SK-N-SH (cell line): ENCODE results near the gene CCDC121. TPM values are rescaled to one million over a fixed set of nuclear protein-coding genes. Genes with fewer than 3 reads are reported as not detected.

Source experiments
- CTCF ChIA-PET: fragments of 300-600, 350-600 bp; formaldehyde crosslinking; extraction: SDS; loops from one replicate; lab custom pipeline; 2021; lab: Yijun Ruan, JAX
- POLR2A ChIA-PET: fragments of 350-600 bp; sonication (Branson Sonifier 250); formaldehyde crosslinking; extraction: SDS; loops from one replicate; lab custom pipeline; 2020; ENCODE audit warnings: antibody characterized with exemption, inconsistent platforms; lab: Yijun Ruan, JAX
- DNase-seq: peaks from one replicate; pipeline ENCODE4 v3.0.0; 2012
- H2AFZ ChIP-seq: fragments of 200-600 bp; sonication (generic); 2 replicates; pipeline ENCODE4 v1.8.1; 2016; ENCODE audit warnings: antibody characterized with exemption, mild to moderate bottlenecking, low read depth
- H3F3A ChIP-seq: fragments of 200-600 bp; sonication (generic); replicated peaks from 2 replicates; pipeline ENCODE3; 2016; ENCODE audit warnings: antibody characterized with exemption, mild to moderate bottlenecking; ENCODE audit not compliant: insufficient read depth
- H3K27ac ChIP-seq, 2 experiments: fragments of 200-500 bp in 1 of 2; fragments of 200-600 bp in 1 of 2; sonication (Bioruptor generic) in 1 of 2; sonication (generic), shearing (Covaris generic) in 1 of 2; 2 replicates each; pipeline versions ENCODE4 v1.5.1 to v1.6.1; 2014 to 2016; ENCODE audit warnings: low read depth in 2 of 2, inconsistent platforms in 1 of 2, low read length in 1 of 2, mild to moderate bottlenecking in 1 of 2, mixed read lengths in 1 of 2
- H3K27me3 ChIP-seq: fragments of 200-600 bp; sonication (generic), shearing (Covaris generic); 2 replicates; pipeline ENCODE4 v1.6.1; 2016; ENCODE audit warnings: mixed run types; ENCODE audit not compliant: insufficient read depth
- H3K36me3 ChIP-seq, 2 experiments: fragments of 200-500 bp in 1 of 2; fragments of 200-600 bp in 1 of 2; sonication (Bioruptor generic) in 1 of 2; sonication (generic) in 1 of 2; replicated peaks in 1 of 2; 2 replicates each; pipeline versions ENCODE3 to v1.5.1; 2014 to 2016; ENCODE audit warnings: low read length in 1 of 2, mild to moderate bottlenecking in 1 of 2; ENCODE audit not compliant: insufficient read depth in 2 of 2, control insufficient read depth in 1 of 2
- H3K4me1 ChIP-seq, 2 experiments: fragments of 200-500 bp in 1 of 2; fragments of 200-600 bp in 1 of 2; sonication (Bioruptor generic) in 1 of 2; sonication (generic), shearing (Covaris generic) in 1 of 2; 2 replicates each; pipeline versions ENCODE4 v1.5.1 to v1.6.1; 2014 to 2016; ENCODE audit warnings: low read depth in 1 of 2, low read length in 1 of 2, mixed run types in 1 of 2; ENCODE audit not compliant: insufficient read depth in 2 of 2, control insufficient read depth in 1 of 2
- H3K4me2 ChIP-seq: fragments of 200-600 bp; sonication (generic), shearing (Covaris generic); 2 replicates; pipeline ENCODE4 v1.6.1; 2017; ENCODE audit warnings: mixed run types
- H3K4me3 ChIP-seq, 2 experiments: fragments of 200-500 bp in 1 of 2; fragments of 200-600 bp in 1 of 2; sonication (Bioruptor generic) in 1 of 2; sonication (generic), shearing (Covaris generic) in 1 of 2; 2 replicates each; pipeline versions ENCODE4 v1.5.1 to v1.8.1; 2014 to 2016; ENCODE audit warnings: low read depth in 2 of 2, inconsistent platforms in 1 of 2, low read length in 1 of 2, mild to moderate bottlenecking in 1 of 2, mixed read lengths in 1 of 2, moderate library complexity in 1 of 2
- H3K79me2 ChIP-seq: fragments of 200-600 bp; sonication (generic); 2 replicates; pipeline ENCODE4 v1.8.1; 2017; ENCODE audit warnings: mild to moderate bottlenecking; ENCODE audit not compliant: insufficient read depth
- H3K9ac ChIP-seq: fragments of 200-600 bp; sonication (generic); 2 replicates; pipeline ENCODE4 v1.6.1; 2017; ENCODE audit warnings: mixed run types
- H3K9me2 ChIP-seq: fragments of 200-600 bp; sonication (generic); 2 replicates; pipeline ENCODE4 v1.6.1; 2017; ENCODE audit warnings: mixed run types
- H3K9me3 ChIP-seq: fragments of 200-600 bp; sonication (generic); 2 replicates; pipeline ENCODE4 v1.6.1; 2017; ENCODE audit warnings: mixed run types, mild to moderate bottlenecking, moderate library complexity
- H4K20me1 ChIP-seq: fragments of 200-600 bp; sonication (generic); 2 replicates; pipeline ENCODE4 v1.6.1; 2017; ENCODE audit warnings: mild to moderate bottlenecking, mixed run types; ENCODE audit not compliant: insufficient read depth
- FOSL2 ChIP-seq: IDR thresholded peaks from 2 replicates; pipeline ENCODE4 v1.4.0; 2012; ENCODE audit warnings: low read depth, mild to moderate bottlenecking, moderate library complexity, borderline replicate concordance
- FOXJ3 ChIP-seq: sonication (generic); formaldehyde crosslinking; IDR thresholded peaks from 2 replicates; pipeline ENCODE4 v1.5.1; 2020; ENCODE audit warnings: mild to moderate bottlenecking, missing genetic modification reagents
- IRF3 ChIP-seq: fragments of 150-350 bp; IDR thresholded peaks from 2 replicates; pipeline ENCODE4 v1.6.1; 2016; ENCODE audit warnings: mild to moderate bottlenecking, low read depth, low read length
- MAX ChIP-seq: IDR thresholded peaks from 2 replicates; pipeline ENCODE4 v1.4.0; 2012; ENCODE audit warnings: low read depth
- PBX3 ChIP-seq: IDR thresholded peaks from 2 replicates; pipeline ENCODE4; 2012
- TCF12 ChIP-seq: IDR thresholded peaks from 2 replicates; pipeline ENCODE4 v1.4.0; 2012
- WGBS: methylation state at CpG from one replicate; pipeline ENCODE4 v1.1.6; 2017; ENCODE audit warnings: low lambda C conversion rate; 5-methylcytosine and 5-hydroxymethylcytosine counted together
- polyA plus RNA-seq, 3 experiments: library from polyadenylated mRNA; depleted of rRNA; stranded (reverse); fragments of >200 nt; gene quantifications; 2 replicates each; pipeline ENCODE4 v1.2.3, GENCODE V29; 2012

The CCDC121 gene
- polyA plus RNA-seq, 1 of the 3 experiments (the other 2 are of a cell fraction), result 2.3 TPM

- Histone ChIP-seq H3K9me3 (no peaks in the 10 kb centered on the region), H4K20me1 (no peaks in the 10 kb centered on the region), H3K27me3 (no peaks in the 10 kb centered on the region), H3K9me2 (no peaks in the 10 kb centered on the region), H3K27ac (no peak overlapping the region), H2AFZ (no peak overlapping the region), H3K9ac (no peak overlapping the region), H3K79me2 (peaks cover 23% of the 10 kb centered on the region; the same call in 1 of the 2 replicates), H3K36me3 (peaks cover 86 to 90% of the 10 kb centered on the region in 2 experiments), H3K4me3 (no peak overlapping the region), H3F3A (peaks cover 36% of the 10 kb centered on the region), H3K4me2 (no peak overlapping the region), H3K4me1 (no peaks in the 10 kb centered on the region)
- POLR2A ChIA-PET, result interaction anchor here (0.7 kb wide), 1 partner anchor 110 kb away, joined by 4 read pairs; no protein-coding TSS in a partner anchor
- TF ChIP-seq FOXJ3 (CRISPR knock-in tag) (no peak), TCF12 (no peak)
- DNase-seq, result no peak
- WGBS, result 95% methylated on average over 7 of the region's 7 CpGs
- CTCF ChIA-PET, result interaction anchor here (1.3 to 8.4 kb wide), 2 partner anchors 9 to 28 kb away, joined by 4 to 77 read pairs; no protein-coding TSS in a partner anchor
Measured at GRCh38 chr2:27655155-27655951, 26.5 kb upstream of the CCDC121 start.

GRCh38 chr2:27653397-27653796 is 24.6 kb upstream of the CCDC121 start:
- DNase-seq, result no peak
- peak; percentile 45; the same call in 1 of the 2 replicates for TF ChIP-seq MAX
- peak; percentile 50; the same call in 1 of the 2 replicates for TF ChIP-seq FOSL2
- TF ChIP-seq IRF3, result no peak
- no peak for TF ChIP-seq PBX3
- Histone ChIP-seq H4K20me1 (no peaks in the 10 kb centered on the region), H3K27ac (no peak overlapping the region), H3K4me2 (no peak overlapping the region), H3K4me3 (no peak overlapping the region), H3K9me3 (no peaks in the 10 kb centered on the region), H3K36me3 (peaks cover 81 to 86% of the 10 kb centered on the region in 2 experiments), H3K4me1 (no peaks in the 10 kb centered on the region), H2AFZ (no peak overlapping the region), H3K79me2 (peaks cover 13% of the 10 kb centered on the region; the same call in 1 of the 2 replicates), H3F3A (peaks cover 40% of the 10 kb centered on the region), H3K9me2 (no peaks in the 10 kb centered on the region), H3K27me3 (no peaks in the 10 kb centered on the region), H3K9ac (no peak overlapping the region)
- CTCF ChIA-PET, result interaction anchor here (8.4 kb wide), 1 partner anchor 30 kb away, joined by 77 read pairs; no protein-coding TSS in a partner anchor
- POLR2A ChIA-PET, result interaction anchor here (0.6 kb wide), 1 partner anchor 1415 kb away, joined by 3 read pairs; no protein-coding TSS in a partner anchor
- 54% methylated on average over 2 of the region's 2 CpGs for WGBS
